Esophagus muscularis mucosa (tissue), 3 donors: ENCODE data around the gene TBRG1.

Experiments used
- CTCF ChIP-seq, 3 experiments: fragments of 200-600 bp in 2 of 3; fragments of 450-650 bp in 1 of 3; sonication (generic) in 2 of 3; IDR thresholded peaks; one replicate each; pipeline ENCODE4 v1.5.1; 2017 to 2019; ENCODE audit warnings: antibody characterized with exemption in 3 of 3, mild to moderate bottlenecking in 2 of 3, moderate library complexity in 1 of 3
- POLR2A ChIP-seq: fragments of 450-650 bp; IDR thresholded peaks from one replicate; pipeline ENCODE4 v1.6.1; 2017; ENCODE audit warnings: antibody characterized with exemption, moderate library complexity, mild to moderate bottlenecking, low read depth

GRCh38 chr11:124597626-124598025 is 25.0 kb upstream of the TBRG1 start:
- TF ChIP-seq CTCF (IDR thresholded peaks at IDR 0.05) (no peak), POLR2A (no peak)
